NCI-H1417 (cell line): ENCODE measurements around the gene B3GLCT.

Experiments used
- DNase-seq, 3 experiments: peaks; one replicate each; lab custom pipeline; 2025; lab: John Stamatoyannopoulos, UW

The B3GLCT gene

GRCh38 chr13:31350560-31350959, 150.8 kb downstream of the B3GLCT start:
- no peak for DNase-seq

- DNase-seq = no peak
These were observed 151.6 kb downstream of the B3GLCT start for GRCh38 chr13:31351376-31351775.

- no peak for DNase-seq
These were observed 152.7 kb downstream of the B3GLCT start for GRCh38 chr13:31352467-31352866.

- DNase-seq = no peak
These were observed 155.2 kb downstream of the B3GLCT start for GRCh38 chr13:31355001-31355400.

- no peak for DNase-seq
These were observed 157.2 kb downstream of the B3GLCT start for GRCh38 chr13:31356991-31357390.

GRCh38 chr13:31357581-31357980, 157.8 kb downstream of the B3GLCT start:
- DNase-seq = no peak

- DNase-seq = no peak
These were observed 161.9 kb downstream of the B3GLCT start for GRCh38 chr13:31361673-31362072.

- no peak for DNase-seq
These were observed 165.9 kb downstream of the B3GLCT start for GRCh38 chr13:31365630-31366029.

GRCh38 chr13:31367410-31367809, 167.6 kb downstream of the B3GLCT start:
- no peak for DNase-seq

- DNase-seq = no peak
These were observed 169.4 kb downstream of the B3GLCT start for GRCh38 chr13:31369213-31369612.

- DNase-seq = no peak
These were observed 172.7 kb downstream of the B3GLCT start for GRCh38 chr13:31372454-31372853.

- DNase-seq = no peak
These were observed 174.9 kb downstream of the B3GLCT start for GRCh38 chr13:31374682-31375081.

GRCh38 chr13:31377946-31378345, 178.2 kb downstream of the B3GLCT start:
- no peak for DNase-seq

GRCh38 chr13:31380715-31381114, 180.9 kb downstream of the B3GLCT start:
- DNase-seq = peak in 2 of 3 experiments; percentile 1 to 36
